ENCODE results near the gene SYPL2.

Gene SYPL2

DNA sequence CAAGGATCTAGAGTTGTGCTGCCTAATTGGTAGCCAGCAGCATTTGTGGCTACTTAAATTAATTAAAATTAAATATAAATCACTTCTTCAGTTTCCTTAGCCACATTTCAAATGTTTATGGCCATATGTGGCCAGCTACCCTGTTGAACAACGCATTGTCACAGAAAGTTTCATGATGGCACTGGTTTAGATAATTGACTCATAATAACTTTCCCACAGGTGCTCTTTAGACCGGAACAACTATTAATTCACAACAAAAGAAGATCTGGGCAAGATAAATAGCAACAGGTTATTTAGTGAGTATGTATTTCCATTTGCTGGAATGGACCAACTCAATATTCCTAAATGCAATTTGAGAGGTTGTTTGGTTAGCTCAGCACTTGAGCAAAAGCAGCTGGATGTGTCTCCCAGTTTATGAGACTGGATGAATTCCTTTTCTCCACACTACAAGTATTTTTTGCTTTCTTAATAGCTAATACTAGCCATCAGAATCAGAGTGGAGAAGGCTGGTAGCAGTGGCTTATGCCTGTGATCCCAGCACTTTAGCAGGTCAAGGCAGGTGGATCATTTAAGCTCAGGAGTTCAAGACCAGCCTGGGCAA lies 46.9 kb downstream of the SYPL2 start:
- DNase-seq (ENCODE audit: low spot score) (no peak), FAIRE-seq (no peak)

DNA sequence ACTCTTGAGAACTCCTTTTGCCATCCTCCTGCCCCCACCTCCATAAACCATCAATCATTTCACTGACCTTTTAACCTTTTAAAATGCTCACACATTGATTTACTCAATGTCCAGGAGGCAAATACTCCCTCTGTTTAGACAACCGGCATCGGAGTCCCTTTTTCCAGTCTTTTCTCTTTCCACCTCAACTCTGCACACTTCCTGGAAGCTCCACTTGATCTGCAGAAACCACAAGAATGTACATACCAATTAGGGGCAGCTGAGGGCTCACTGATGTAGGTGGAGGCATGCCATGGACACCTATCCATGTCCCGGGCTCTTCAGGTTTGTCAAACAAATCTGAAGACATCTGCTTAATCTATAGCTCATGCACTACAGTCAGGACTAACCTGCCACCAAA lies 48.5 kb downstream of the SYPL2 start:
- no peak for DNase-seq (ENCODE audit: low spot score)
- FAIRE-seq: no peak

DNA sequence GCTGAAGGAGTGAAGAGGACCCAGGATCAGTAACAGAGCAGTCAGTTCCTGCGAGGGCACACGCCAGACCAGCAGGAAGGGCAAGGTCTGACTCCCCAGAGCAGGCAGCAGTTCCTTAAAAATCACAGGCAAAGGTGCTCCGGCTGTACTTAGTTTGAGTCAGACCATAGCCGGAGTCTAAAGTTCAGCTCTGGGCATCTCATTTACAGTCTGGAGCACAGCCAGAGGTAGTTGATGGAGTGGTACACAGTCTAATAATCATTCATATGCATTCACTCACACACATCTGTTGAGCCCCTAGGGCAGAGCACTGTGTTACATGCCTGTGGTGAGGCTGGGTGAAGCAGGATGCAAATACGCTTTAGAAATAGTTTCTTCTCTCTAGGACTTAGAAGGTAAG lies 50.5 kb downstream of the SYPL2 start:
- DNase-seq (ENCODE audit: low spot score) (no peak), FAIRE-seq (no peak)

DNA sequence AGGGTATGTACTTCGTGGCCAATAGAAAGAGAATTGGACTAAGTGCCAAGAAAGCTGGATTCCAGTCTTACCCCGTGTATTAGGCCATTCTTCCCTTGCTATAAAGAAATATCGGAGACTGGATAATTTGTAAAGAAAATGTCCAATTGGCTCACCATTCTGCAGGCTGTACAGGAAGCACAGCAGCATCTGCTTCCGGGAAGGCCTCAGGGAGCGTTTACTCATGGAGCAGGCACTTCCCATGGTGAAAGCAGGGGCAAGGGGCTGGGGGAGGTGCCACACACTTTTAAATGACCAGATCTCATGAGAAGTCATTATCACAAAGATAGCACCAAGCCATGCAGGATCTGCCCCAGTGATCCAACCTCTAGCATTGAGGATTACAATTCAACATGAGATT lies 51.0 kb downstream of the SYPL2 start:
- no peak for FAIRE-seq
- no peak for DNase-seq (ENCODE audit: low spot score)

DNA sequence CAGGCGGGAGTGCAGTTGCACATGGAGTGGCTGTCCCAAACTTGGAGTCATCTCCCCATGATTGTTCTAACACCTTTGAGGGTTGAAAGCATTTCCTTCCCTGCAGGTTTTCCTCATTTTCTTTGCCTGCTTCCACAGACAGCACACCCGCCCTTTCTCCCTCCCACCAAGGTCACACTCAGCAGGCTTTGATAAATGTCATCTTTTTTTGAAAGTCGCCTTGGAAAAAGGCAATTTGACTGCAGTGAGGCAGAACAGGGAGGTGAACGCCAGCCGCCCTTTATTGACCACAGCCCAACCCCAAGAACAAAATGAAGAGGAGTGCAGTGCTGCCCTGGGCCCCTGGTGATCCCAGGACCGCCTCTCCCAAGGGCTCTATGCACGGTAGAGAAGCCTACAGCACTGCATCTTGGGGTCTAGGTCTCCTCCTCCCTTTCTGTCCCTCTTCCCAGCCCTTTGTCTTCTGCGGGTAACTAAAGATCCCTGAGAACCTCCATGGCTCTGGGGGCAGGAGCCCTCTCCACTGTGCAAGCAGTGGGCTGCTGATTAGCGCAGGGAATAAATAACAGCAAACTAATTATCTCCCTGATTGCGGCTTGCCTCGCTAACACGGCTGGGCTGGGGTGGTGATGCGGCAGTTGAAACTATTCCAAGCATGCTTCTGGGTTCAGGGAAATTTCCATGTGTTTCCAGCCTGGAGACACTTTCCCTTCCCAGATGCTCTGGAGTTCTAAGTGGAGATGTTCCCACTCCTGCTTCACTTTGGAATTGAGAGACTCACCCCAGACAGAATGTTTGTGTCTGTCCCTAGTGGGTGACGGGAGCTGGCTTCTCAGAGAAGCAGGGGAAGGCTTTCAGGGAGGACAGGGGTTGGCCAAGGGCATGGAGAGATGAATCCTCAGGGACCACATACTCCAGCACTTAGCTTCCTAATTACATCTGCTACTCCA lies 54.9 kb downstream of the SYPL2 start:
- DNase-seq (ENCODE audit: low spot score) (no peak), FAIRE-seq (no peak)

DNA sequence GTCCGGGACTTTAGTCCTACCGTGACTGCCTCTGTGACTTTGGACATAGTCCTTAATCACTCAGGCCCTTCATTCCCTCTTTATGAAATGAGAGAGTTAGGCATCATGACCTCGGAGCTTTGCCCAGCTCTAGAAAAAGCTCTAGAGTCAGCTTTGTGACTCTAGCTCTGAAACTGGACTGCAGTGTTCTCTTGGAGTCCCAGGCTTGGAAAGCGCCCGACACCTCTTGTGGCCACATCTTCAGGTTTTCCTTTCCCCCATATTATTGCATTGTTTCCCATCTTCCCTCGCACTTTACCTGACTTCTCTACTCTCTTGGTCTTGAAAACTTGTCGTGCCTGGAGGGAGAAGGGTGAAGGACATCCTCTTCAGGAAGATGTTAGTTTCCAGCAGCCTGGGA lies 55.7 kb downstream of the SYPL2 start:
- DNase-seq (ENCODE audit: low spot score) (no peak), FAIRE-seq (no peak)

DNA sequence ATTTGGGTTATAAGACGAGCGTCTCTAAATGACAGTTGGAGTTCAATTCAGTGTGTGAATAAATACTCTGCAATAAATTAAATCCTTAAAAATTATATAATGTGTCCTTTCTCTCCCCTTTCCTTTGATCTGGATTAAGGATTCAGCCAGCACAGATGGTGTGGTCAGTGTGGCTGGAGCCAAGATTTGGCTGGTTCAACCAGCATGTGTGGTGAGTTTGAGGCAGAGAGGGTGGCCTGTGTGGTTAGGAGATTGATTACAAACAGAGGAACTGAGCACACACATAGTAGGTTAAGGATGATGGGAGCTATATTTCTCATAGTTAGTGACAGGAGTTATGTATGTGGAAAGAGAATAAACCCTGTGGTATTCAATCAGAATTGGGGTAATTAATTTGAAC lies 57.4 kb downstream of the SYPL2 start:
- DNase-seq (ENCODE audit: low spot score) (no peak), FAIRE-seq (no peak)

DNA sequence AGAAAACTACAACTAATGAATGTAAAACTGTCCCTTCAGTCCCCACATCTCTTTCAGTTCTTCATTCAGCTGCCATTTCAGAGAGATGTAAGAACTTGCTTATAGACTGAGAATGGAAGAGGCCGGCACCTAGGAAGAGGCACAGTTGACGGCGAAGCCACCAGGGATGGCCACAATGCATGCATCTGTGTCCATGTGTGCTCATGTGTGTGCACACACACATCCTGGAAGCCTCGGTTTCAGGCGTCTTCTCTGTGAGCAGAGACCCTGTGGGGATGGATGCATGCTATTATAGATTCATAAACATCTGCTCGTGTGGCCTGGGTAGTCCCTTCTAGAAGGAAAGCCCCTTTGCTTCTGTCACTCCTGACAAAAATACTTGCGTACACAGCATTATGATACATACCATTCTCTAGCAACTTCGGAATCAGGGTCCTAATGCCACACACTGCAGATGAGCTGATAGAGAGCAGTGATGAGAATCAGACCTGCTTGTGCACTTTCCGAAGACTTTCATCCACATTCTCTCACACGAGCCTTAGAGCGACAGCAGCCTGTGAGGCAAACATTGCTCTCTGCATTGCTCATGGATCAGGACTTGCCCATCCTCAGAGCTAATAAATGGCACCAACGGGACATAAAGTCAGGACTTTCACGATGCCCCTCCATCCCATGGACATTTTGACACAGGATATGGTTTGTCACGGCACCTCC lies 60.9 kb downstream of the SYPL2 start:
- no peak for DNase-seq (ENCODE audit: low spot score)
- FAIRE-seq: no peak

DNA sequence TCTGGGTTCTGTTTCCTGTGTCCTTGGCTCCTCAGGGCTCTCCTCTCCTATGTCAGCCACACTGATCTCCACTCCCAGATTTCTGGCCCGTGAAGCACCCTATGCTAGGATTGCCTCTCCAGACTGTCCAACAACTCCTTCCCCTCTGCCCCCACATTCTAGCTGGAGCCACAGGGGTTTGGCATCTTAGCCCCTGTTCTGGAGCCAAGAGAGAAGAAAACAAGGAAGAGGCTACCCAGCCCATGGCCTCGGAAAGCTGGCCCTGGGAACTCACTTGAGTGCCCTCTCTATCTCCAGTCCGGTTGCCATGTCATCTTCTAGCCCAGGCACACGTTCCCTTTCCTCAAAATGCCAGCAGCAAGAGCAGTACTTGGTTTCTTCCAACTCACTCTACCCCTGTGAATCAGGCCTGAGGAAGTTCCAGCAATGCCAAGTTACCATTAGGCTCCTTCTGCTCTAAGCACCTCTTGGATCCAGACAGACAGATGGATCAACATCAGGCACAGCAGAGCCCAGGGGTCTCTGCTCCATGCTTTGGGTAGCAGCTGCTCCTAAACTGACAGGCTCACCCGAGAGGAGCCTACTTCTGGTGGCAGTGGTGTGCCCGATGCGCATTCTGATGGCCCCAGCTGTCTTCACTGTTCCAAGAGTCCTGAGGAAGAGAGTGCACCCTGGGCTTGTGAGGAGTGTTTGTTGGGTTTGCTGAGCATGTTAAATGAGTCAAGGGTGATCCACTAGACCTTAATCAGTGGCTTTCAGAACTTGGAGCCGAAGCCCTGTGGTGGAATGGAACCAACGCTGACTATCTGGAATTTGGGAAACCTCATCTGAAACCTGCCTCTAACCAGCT lies 61.7 kb downstream of the SYPL2 start:
- no peak for DNase-seq (ENCODE audit: low spot score)

DNA sequence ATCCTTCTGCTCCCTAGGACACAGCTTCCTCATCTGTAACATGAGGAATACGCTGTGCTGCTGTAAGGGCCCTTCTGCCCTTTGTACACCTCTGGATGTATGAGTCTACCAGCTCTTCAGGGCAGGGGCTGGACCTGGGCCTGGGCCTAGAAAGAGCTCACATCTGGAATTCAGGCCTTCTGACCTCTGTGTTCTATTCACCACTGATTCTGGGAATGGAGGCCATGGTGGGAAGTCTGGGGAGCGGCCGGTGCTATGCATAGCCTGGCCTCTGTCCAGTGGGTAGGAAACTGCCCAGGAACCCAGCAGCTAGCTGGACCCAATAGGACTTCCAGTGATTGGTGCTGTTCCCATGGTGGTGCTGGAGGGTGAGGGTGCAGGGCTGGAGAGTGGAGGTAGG lies 62.4 kb downstream of the SYPL2 start:
- DNase-seq (ENCODE audit: low spot score) (no peak), FAIRE-seq (no peak)

More for the DNA sequence above, 61.7 kb downstream of the SYPL2 start:
- no peak for FAIRE-seq

DNA sequence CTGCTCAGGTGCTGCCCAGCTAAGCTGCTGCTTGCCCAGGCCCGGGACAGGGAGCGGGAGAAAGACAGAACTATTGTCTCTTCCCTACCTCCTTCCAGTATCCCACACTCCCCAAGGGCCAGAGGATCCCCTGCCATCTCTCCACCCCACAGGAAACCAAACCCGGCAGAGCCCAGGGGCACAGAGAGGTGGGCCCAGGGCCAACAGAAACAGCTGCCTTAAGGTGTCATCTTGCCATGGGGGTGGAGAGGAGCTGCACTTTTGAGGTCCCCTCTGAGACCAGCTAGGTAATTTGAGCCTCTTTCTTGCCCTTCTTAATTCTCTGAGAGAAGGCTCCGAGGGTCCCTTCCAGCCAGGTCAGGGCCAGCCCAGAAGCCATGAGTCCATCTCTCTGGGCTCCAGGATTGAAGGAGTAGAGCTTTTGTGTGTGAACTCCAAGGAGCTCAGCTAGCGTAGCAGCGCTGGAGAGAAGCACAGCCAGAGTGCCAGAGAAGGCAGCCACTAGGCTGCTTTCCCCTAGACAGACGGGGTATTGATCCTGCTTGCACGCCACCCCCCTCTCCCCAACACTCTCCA lies 63.6 kb downstream of the SYPL2 start:
- FAIRE-seq: no peak
- DNase-seq (ENCODE audit: low spot score): no peak

DNA sequence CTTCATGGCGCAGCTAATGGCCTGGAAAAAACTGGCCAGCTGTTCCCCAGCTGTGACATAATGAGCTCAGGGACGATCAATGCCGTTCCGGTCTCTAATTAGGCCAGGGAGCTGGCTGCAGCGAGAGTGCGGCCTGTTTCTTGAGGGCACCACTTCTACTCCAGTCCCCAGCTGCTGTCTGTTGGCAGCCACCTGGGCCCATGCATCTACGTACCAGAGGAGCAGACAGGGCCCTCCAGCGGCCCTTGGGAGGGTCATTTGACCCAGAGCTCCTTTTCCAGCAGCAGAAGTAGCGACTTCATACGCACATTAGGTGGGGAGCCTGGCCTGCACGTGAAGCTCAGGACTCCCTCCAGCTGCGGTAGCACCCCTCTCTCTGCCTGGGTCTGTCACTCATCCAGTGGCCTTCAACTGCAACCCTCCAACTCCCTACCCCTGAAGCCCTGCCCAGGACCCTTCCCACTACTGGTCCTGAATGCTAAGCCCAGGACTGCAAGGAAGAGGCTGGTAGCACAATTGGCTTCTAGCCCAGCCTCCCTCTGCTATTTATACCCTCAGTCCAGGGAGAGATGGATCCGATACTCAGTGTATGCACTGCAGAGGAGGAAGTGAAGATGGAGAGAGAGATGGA lies 64.2 kb downstream of the SYPL2 start:
- FAIRE-seq: no peak
- no peak for DNase-seq (ENCODE audit: low spot score)

DNA sequence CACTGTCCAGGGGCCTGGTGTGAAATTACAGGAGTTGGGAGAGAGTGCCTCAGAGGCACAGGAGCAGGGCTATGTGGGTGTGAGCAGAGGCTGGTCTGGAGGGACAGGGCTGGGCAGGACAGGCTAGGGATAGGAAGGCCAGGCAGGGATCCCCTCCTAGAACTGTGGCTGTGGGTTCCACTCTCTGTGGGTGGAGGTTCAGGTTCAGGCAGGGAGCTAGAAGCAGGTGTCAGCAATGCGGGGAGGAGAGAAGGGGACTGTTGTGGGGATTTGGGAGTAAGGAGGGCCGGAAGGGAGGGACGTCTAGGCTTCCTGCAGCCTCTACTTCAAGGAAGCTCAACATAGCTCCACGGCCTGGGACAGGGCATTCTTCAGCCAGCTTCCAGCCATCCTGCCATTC lies 65.0 kb downstream of the SYPL2 start:
- FAIRE-seq (no peak), DNase-seq (ENCODE audit: low spot score) (no peak)
